OCI-LY1 (cell line): ENCODE data around the gene RUNDC1.

ENCODE experiments used
- H2AFZ ChIP-seq: fragments of 200-600 bp; sonication (generic), shearing (Covaris generic); 2 replicates; pipeline ENCODE4 v1.6.0; 2014; ENCODE audit warnings: antibody characterized with exemption, mild to moderate bottlenecking, low read length
- H3F3A ChIP-seq: fragments of 200-600 bp; sonication (generic), shearing (Covaris generic); 2 replicates; pipeline ENCODE4 v1.6.0; 2014; ENCODE audit warnings: mild to moderate bottlenecking, antibody characterized with exemption, low read length, moderate library complexity; ENCODE audit not compliant: insufficient read depth
- H3K27ac ChIP-seq: fragments of 200-600 bp; sonication (generic); 2 replicates; pipeline ENCODE4 v1.5.1; 2014; ENCODE audit warnings: low read length, mixed run types, mild to moderate bottlenecking, low read depth; ENCODE audit not compliant: poor library complexity, severe bottlenecking
- H3K27me3 ChIP-seq: fragments of 200-600 bp; sonication (generic); 2 replicates; pipeline ENCODE4 v1.6.0; 2014; ENCODE audit warnings: antibody characterized with exemption, mild to moderate bottlenecking, low read length, moderate library complexity; ENCODE audit not compliant: insufficient read depth
- H3K36me3 ChIP-seq: fragments of 200-600 bp; sonication (generic); 2 replicates; pipeline ENCODE4 v1.6.1; 2014; ENCODE audit warnings: mild to moderate bottlenecking, antibody characterized with exemption, low read length, moderate library complexity, mixed read lengths; ENCODE audit not compliant: insufficient read depth
- H3K4me1 ChIP-seq: fragments of 200-600 bp; sonication (generic); 2 replicates; pipeline ENCODE4 v1.5.1; 2014; ENCODE audit warnings: mild to moderate bottlenecking, low read length, moderate library complexity; ENCODE audit not compliant: insufficient read depth, severe bottlenecking
- H3K4me2 ChIP-seq: fragments of 200-600 bp; sonication (generic), shearing (Covaris generic); 2 replicates; pipeline ENCODE4 v1.6.1; 2014; ENCODE audit warnings: low read length
- H3K4me3 ChIP-seq: fragments of 200-600 bp; sonication (generic); 2 replicates; pipeline ENCODE4 v1.5.1; 2014; ENCODE audit warnings: low read length, low read depth, mild to moderate bottlenecking, mixed read lengths; ENCODE audit not compliant: poor library complexity, severe bottlenecking
- H3K79me2 ChIP-seq: fragments of 200-600 bp; shearing (Covaris generic); 2 replicates; pipeline ENCODE4 v1.6.1; 2016; ENCODE audit warnings: mixed run types, low read length, mixed read lengths; ENCODE audit not compliant: insufficient read depth
- H3K9ac ChIP-seq: fragments of 200-600 bp; sonication (generic), shearing (Covaris generic); 2 replicates; pipeline ENCODE4 v1.6.1; 2014; ENCODE audit warnings: mild to moderate bottlenecking, low read length, mixed read lengths
- H3K9me2 ChIP-seq: fragments of 200-600 bp; sonication (generic), shearing (Covaris generic); 2 replicates; pipeline ENCODE4 v1.6.1; 2014; ENCODE audit warnings: low read depth, mild to moderate bottlenecking, low read length, mixed read lengths
- H3K9me3 ChIP-seq: fragments of 200-600 bp; shearing (Covaris generic); 2 replicates; pipeline ENCODE4 v1.6.1; 2014; ENCODE audit warnings: low read length, mixed read lengths
- H4K20me1 ChIP-seq: fragments of 200-600 bp; sonication (generic), shearing (Covaris generic); 2 replicates; pipeline ENCODE4 v1.6.0; 2016; ENCODE audit warnings: mild to moderate bottlenecking, low read length; ENCODE audit not compliant: insufficient read depth
- CTCF ChIP-seq: fragments of 200-600 bp; sonication (generic), shearing (Covaris generic); IDR thresholded peaks from 2 replicates; pipeline ENCODE4 v1.5.1; 2017; ENCODE audit warnings: mild to moderate bottlenecking, antibody characterized with exemption, low read length, moderate library complexity, mixed read lengths
- EZH2 ChIP-seq: fragments of 200-600 bp; sonication (generic), shearing (Covaris generic); IDR thresholded peaks from 2 replicates; pipeline ENCODE4 v1.8.0; 2017; ENCODE audit warnings: borderline replicate concordance, mixed run types, mild to moderate bottlenecking, antibody characterized with exemption, low read length, moderate library complexity, mixed read lengths

Gene RUNDC1

GRCh38 chr17:43030137-43030767 is 49.9 kb downstream of the RUNDC1 start:
- Histone ChIP-seq H3K9ac (no peak overlapping the region), H3K36me3 (no peaks in the 10 kb centered on the region), H3K79me2 (no peaks in the 10 kb centered on the region), H3K9me2 (no peaks in the 10 kb centered on the region), H3K27me3 (no peaks in the 10 kb centered on the region), H2AFZ (no peak overlapping the region), H4K20me1 (no peaks in the 10 kb centered on the region), H3K4me3 (no peak overlapping the region), H3F3A (no peaks in the 10 kb centered on the region), H3K9me3 (no peaks in the 10 kb centered on the region), H3K27ac (no peak overlapping the region), H3K4me1 (no peaks in the 10 kb centered on the region), H3K4me2 (no peak overlapping the region)
- TF ChIP-seq CTCF (no peak), EZH2 (no peak)

DNA sequence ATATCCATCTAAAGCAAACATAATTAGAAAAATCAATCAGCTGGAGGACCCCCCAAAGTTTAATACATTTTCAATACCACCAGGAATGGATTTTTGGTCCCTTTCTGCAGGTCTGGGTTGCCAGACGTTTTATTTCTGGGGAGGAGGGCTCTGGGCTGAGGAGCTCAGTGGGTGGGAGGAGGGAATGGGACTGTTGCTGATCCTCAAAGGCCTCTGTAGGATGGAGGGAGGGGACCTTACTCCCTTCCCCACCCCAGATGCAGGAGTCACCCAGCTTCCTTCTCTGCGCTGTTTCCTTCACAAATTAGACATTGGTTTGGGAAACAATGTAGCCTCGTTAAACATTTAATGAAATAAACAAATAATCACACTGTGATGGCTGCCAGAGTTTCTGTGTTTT is 51.3 kb downstream of the RUNDC1 start:
- no peak overlapping the region for H3K4me3 ChIP-seq
- H3K9me3 ChIP-seq = no peaks in the 10 kb centered on the region
- H3K27me3 ChIP-seq = no peaks in the 10 kb centered on the region
- H4K20me1 ChIP-seq = no peaks in the 10 kb centered on the region
- H3K9me2 ChIP-seq = no peaks in the 10 kb centered on the region
- H3K4me2 ChIP-seq = no peak overlapping the region
- no peak overlapping the region for H3K9ac ChIP-seq
- TF ChIP-seq CTCF (no peak), EZH2 (no peak)
- no peaks in the 10 kb centered on the region for H3F3A ChIP-seq
- no peak overlapping the region for H3K27ac ChIP-seq
- H3K36me3 ChIP-seq = no peaks in the 10 kb centered on the region
- no peaks in the 10 kb centered on the region for H3K4me1 ChIP-seq
- H3K79me2 ChIP-seq = no peaks in the 10 kb centered on the region
- no peak overlapping the region for H2AFZ ChIP-seq

DNA sequence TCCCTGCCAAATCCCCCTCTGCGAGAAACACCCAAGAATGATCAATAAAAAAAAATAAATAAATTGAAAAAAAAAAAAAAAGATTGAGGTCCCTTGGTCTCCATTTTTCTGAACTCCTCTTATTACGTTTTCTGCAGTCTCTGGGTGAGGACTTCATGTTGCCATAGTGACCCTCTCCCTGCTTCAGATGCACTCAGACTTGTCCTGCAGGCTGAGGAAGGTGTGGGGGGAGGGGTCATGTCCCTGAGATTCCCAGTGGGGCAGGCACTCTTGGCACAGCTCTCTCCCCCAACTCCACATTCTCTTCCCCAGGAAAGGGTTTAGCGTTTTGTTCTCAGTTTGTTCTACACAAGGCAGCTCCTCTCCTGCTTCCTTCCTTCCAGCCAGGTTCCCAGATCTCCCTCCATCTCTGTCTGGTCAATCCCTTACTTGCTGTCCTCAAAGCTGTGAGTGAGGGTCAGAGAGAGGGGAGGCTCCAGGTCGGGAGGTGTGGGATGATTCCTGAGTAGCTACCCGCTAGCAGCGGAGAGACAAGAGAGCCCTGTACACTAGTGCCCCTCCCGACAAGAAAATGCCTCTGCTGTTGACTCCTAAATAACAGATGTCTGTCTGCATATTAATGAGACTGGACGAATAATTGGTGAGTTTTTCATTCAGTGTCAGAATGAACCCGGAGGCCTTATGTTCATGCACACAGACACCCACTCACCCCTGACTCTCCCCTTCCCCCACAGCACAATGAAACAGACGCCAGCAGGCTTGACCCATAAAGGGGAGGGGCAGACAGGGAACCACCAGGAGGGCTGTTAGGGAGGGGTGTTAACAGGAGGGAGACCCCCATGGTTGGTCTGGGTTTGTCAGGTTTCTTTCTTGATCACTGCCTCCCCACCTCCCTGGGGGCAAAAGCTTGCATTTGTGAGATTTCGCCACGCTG is 53.9 kb downstream of the RUNDC1 start:
- no peak overlapping the region for H3K9ac ChIP-seq
- no peaks in the 10 kb centered on the region for H3F3A ChIP-seq
- no peaks in the 10 kb centered on the region for H4K20me1 ChIP-seq
- H3K36me3 ChIP-seq = no peaks in the 10 kb centered on the region
- no peaks in the 10 kb centered on the region for H3K4me1 ChIP-seq
- TF ChIP-seq CTCF = no peak
- no peak for TF ChIP-seq EZH2
- H3K27me3 ChIP-seq = no peaks in the 10 kb centered on the region
- H3K4me2 ChIP-seq = no peak overlapping the region
- no peaks in the 10 kb centered on the region for H3K9me3 ChIP-seq
- H3K79me2 ChIP-seq = no peaks in the 10 kb centered on the region
- H3K9me2 ChIP-seq = no peaks in the 10 kb centered on the region
- H2AFZ ChIP-seq = no peak overlapping the region
- no peak overlapping the region for H3K27ac ChIP-seq
- no peak overlapping the region for H3K4me3 ChIP-seq
